LNCAP (cell line): ENCODE data around the gene RASSF10.

Source experiments
- TF ChIP-seq, protein P1 (sequence below): fragments of 450-650 bp; IDR thresholded peaks from 2 replicates; pipeline ENCODE4 v1.5.1; 2017; ENCODE audit warnings: mild to moderate bottlenecking

Gene RASSF10

GRCh38 chr11:13052130-13052571, 43.0 kb downstream of the RASSF10 start:
- TF ChIP-seq, protein P1, sequence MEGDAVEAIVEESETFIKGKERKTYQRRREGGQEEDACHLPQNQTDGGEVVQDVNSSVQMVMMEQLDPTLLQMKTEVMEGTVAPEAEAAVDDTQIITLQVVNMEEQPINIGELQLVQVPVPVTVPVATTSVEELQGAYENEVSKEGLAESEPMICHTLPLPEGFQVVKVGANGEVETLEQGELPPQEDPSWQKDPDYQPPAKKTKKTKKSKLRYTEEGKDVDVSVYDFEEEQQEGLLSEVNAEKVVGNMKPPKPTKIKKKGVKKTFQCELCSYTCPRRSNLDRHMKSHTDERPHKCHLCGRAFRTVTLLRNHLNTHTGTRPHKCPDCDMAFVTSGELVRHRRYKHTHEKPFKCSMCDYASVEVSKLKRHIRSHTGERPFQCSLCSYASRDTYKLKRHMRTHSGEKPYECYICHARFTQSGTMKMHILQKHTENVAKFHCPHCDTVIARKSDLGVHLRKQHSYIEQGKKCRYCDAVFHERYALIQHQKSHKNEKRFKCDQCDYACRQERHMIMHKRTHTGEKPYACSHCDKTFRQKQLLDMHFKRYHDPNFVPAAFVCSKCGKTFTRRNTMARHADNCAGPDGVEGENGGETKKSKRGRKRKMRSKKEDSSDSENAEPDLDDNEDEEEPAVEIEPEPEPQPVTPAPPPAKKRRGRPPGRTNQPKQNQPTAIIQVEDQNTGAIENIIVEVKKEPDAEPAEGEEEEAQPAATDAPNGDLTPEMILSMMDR: no peak

GRCh38 chr11:13053255-13053917, 44.3 kb downstream of the RASSF10 start:
- TF ChIP-seq, protein P1: no peak

DNA sequence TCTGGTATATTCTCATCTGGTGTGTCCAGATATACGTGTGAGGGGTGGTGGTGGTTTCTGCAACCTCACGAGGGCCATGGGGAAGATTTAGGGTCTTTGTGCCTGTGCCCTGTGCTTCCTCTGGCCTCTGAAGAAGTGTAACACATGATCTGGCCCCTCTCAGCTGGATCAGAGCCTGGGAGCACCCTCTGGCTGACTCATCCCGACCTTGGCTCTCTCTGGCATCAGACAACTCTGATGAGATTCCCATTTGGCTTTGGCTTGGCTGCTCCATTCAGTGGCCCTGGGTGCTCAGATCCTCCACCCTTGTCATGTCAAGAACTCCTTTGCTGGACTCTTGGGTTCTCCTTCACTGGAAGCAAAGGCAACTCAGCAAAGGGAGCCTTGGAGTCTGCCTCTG, 45.2 kb downstream of the RASSF10 start:
- TF ChIP-seq, protein P1: no peak

DNA sequence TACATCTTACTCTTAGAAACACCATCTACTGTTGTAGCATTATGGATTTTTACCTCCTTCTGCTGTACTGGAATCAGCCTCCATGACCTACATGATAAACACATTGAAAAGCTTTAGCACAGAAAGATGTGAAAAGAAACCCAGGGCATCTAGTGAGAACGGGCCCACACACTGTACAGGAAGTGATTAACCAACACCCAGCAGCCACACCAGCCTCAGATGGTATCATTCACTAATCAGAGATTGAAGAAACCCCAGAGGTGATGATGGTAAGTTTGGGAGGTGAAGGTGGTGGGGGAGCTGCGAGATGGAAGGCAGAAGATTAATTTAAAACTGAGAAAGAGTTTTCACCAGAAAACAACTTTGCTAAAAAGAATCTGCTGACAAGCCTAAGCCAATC, 46.1 kb downstream of the RASSF10 start:
- TF ChIP-seq, protein P1: no peak

DNA sequence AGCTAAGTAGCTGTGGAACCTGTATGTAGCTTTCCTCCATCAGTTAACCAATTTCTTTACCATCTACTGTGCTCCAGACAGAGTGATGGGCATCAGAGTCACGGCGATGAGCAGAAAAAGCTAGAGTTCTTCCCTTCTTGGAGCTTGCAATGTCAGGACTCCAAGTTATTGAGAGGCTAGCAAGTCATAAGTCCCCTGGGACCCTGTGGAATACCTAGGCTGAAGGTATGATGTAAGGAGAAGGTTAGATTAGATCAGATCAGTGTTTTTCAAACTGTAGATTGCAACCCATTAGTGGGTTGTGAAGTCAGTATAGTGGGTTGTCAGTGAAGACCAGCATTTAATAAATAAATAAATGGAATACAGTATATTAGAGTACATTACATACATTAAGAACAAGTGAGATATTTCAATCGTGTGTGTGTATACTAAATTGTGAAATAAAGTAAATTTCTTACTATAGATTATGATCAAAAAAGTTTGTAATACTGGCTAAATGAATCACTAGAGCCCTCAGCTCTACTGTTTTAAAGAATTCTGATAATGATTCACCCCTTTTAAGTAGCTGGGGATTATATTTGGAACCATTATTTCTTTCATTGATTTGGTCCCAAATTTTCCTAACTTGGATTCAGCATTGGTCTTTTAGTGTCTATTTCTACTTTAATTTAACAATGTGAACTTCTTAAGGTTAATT, 52.3 kb downstream of the RASSF10 start:
- TF ChIP-seq, protein P1: no peak
